Fibroblast of lung (primary cell): ENCODE measurements around the gene MRPL46.

Source experiments
- EZH2 ChIP-seq: IDR thresholded peaks from 2 replicates; pipeline ENCODE4 v1.5.1; 2012; ENCODE audit warnings: low read length, control low read depth, mild to moderate bottlenecking; ENCODE audit errors: missing control alignments
- TF ChIP-seq, protein P1 (sequence below), 2 donors: IDR thresholded peaks in 1 of 2; conservative IDR thresholded peaks in 1 of 2; 1 replicate in 1 of 2; 2 replicates in 1 of 2; pipeline ENCODE4 v1.5.1; 2011 to 2012; ENCODE audit warnings: low read length in 2 of 2, control low read depth in 1 of 2, inconsistent platforms in 1 of 2, low read depth in 1 of 2, mild to moderate bottlenecking in 1 of 2

DNA sequence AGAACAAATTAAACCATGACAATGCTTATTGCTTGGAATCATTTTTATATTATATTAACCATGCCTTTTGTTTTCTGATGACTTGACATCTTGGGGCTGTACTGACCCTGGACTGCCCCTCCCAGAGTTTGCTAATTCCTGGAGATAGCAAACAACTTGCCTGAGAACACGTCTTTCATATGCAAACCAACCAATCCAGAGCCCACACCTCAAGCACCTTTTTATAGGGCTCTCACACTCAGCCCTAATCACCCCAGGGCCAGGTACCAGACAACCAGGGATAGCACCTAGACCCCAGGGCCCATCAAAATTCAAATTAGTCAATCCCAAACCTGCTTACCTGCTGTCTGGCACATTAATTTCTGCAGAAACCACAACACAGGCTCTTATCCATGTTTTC, 37.3 kb upstream of the MRPL46 start:
- TF ChIP-seq, protein P1, sequence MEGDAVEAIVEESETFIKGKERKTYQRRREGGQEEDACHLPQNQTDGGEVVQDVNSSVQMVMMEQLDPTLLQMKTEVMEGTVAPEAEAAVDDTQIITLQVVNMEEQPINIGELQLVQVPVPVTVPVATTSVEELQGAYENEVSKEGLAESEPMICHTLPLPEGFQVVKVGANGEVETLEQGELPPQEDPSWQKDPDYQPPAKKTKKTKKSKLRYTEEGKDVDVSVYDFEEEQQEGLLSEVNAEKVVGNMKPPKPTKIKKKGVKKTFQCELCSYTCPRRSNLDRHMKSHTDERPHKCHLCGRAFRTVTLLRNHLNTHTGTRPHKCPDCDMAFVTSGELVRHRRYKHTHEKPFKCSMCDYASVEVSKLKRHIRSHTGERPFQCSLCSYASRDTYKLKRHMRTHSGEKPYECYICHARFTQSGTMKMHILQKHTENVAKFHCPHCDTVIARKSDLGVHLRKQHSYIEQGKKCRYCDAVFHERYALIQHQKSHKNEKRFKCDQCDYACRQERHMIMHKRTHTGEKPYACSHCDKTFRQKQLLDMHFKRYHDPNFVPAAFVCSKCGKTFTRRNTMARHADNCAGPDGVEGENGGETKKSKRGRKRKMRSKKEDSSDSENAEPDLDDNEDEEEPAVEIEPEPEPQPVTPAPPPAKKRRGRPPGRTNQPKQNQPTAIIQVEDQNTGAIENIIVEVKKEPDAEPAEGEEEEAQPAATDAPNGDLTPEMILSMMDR (conservative IDR thresholded peaks at IDR 0.05 in 1 of 2, IDR thresholded peaks at IDR 0.05 in 1 of 2; ENCODE audit: low read depth in 1 of 2, low read length in 2 of 2): no peak
- no peak for TF ChIP-seq EZH2
